T-helper 1 cell treated with Interleukin-12 subunit alpha and Interleukin-12 subunit beta and Interleukin-4 antibody, amounts not matched to agents 30 ng/mL and 1 ng/mL, for 36 hours (primary cell): Measurements from ENCODE around the gene GHDC. TPM values are rescaled to one million over a fixed set of nuclear protein-coding genes. Genes with fewer than 3 reads are reported as not detected.
"Not testable (repeated sequence)": the region's sequence is repeated elsewhere in the genome, so short reads cannot be mapped to it uniquely, and the experiment has no call there.

Experiments used
- intact Hi-C: fragments of 100-400 bp; cut with micrococcal nuclease; formaldehyde crosslinking; loops from one replicate; pipeline ENCODE4 v1.15.1; 2024
- total RNA-seq: library from RNA; stranded (reverse); gene quantifications from 2 replicates; pipeline ENCODE4 v1.2.3, GENCODE V29; 2022

GHDC gene
- total RNA-seq, 1 donor from 2014 or later: 17.2 TPM

DNA sequence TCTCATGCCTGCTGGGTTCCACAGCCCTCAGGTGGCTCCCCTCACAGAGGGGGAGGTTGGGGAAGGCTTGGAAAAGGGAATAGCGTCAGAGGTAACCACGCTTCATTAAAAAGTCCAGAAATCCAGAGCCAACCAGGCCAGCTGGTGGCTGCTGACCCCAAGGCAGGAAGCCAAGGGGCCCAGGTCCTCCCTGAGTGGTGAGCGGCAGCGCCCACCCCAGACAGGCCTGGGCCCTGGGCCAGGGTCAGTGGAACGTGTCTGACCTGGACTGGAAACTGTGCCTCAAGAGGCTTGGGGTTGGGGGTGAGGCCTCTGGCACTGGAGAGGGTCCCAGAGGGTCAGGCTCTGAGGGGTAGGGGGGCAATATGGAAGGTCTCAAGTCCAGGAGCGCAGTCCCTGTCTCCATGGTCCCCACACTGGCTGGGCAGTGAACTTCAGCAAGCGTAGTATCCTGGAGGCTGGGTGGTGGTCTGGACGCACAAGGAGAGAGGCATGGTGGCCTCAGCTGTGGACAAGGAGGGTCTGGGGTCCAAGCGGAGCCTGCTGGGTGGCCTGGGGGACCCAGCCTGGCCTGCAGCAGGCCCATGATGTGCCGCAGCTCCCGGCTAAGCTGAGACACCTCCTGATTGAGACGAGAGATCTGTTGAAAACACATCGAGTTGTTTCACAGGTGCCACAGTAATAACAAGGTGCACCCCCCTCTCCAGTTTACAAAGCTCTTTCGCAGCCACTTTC lies 34.3 kb downstream of the GHDC start:
- intact Hi-C loops: no loop called here

DNA sequence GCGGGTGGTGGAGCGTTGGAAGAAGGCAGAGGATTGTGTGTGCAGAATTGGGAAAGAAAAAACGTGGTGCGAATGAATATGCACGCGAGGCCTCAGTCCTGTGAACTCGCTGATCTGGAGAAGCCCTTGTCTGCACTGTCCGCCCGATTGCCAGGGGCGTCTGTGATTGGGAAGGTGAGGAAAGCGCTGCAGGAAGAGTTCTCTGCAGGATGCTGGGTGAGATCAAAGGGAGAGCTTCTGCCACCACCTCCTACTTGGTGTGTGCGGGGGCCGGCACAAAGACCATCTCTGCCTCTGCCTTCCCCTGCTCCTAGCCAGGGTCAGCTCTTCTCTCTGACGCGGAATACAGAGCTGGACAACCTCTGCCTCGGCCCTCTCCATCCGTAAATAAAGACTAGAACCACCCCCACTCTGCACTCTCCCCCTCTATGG lies 38.7 kb downstream of the GHDC start:
- intact Hi-C loops: loop anchor here (1.0 kb wide), 11 partner anchors 26 to 454 kb away; partner anchors contain the start of genes CNP, DHX58, DNAJC7 and GHDC

DNA sequence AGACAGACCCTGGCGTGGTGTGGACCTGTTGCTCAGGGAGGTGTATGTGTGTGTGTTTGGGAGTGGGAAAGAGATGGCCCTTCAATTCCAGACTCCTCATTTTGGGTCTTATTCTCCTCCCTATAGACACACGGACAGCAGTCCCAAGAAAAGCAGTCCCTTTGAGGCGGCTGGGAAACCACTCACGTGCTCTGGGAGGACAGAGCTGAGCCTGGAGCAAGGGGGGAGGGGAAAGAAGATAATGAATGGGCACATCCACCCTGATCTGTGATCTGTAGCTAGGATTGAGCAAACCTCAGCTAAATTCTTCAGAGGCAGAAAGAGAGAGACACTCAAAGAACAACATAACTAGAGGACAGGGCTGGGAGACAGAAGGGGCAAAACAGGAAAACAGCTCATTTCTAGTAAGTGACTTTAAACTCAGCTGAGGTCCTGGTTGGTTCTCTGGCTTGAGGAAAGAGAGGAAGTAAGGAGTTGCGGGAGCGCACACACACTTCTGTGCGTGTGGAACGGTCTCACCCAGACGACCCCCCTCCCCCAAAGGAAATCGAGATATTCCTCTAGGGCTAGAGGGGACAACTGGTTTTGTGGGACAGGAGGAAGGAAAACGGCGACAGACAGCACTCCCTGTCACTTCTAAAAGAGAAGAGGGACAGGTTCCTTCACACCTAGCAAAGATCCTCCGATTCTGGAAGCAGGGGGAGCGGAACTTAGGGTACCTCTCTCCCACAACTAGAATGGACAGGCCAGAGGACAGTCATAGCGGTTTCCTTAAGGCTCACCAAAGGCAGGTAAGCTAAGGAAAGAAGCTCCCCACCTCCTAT lies 40.2 kb downstream of the GHDC start:
- intact Hi-C loops: no loop called here

DNA sequence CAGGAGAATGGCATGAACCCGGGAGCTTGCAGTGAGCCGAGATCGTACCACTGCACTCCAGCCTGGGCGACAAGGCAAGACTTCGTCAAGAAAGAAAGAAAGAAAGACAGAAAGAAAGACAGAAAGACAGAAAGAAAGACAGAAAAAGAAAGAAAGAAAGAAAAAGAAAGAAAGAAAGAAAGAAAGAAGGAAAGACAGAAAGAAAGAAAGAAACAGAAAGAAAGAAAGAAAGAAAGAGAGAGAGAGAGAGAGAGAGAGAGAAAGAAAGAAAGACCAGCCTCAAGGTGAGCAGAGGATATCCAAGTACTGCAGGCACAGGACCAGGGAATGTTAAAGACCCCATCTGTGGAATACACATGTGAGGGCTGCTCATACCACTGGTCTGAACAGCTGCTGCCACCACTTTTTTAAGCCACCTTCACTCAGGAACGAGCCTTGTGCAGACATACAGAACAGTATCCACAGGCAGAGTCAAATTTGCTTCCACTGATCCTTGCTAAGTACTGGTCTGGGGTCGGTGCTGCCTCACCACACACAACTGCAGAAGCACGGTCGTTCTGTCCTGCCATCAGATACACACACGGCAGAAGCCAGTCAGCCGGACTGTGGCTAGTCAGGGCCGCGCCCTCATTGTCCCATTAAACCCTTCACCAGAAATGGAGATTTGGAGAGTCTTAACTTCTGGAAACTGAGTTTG lies 47.2 kb downstream of the GHDC start:
- intact Hi-C loops: no loop called here

DNA sequence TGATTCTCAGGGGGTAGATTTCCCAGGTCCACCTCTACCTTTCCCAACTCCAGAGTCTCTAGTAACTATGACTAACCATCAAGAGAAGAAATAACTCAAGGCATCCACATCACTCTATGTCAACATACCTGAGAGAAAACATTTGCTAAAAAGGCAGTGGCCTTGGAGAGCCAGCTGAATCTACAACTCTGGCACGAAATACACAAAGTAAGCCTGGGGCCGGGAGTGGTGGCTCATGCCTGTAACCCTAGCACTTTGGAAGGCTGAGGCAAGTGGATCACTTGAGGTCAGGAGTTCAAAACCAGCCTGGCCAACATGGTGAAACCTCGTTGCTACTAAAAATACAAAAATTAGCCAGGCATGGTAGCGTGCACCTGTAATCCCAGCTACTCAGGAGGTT lies 51.2 kb downstream of the GHDC start:
- intact Hi-C loops: not testable (repeated sequence)

DNA sequence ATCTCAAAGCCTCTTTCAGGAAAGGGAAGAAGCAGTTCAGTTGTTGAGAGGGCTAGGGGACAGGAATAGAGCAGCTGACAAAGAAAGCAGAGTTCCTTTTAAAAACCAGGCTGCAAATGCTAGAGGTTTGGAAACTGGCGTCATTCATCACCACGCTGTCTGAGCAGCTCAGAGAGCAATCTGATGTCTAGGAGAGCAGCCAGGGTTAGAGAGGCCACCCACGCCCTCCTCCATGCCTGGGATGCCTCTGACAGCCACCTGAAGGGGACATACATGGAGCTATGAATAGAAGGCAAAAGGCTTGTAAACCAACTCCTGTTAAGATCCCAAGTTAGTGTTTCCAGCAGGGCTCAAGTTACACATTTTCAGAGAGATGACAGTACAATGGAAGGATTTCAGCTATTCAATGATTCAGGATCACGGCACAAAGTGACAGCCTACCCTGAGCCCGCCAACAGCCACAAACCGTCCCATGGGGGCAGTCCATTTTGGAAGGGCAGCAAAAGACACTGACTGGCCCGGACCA lies 51.9 kb downstream of the GHDC start:
- intact Hi-C loops: no loop called here

DNA sequence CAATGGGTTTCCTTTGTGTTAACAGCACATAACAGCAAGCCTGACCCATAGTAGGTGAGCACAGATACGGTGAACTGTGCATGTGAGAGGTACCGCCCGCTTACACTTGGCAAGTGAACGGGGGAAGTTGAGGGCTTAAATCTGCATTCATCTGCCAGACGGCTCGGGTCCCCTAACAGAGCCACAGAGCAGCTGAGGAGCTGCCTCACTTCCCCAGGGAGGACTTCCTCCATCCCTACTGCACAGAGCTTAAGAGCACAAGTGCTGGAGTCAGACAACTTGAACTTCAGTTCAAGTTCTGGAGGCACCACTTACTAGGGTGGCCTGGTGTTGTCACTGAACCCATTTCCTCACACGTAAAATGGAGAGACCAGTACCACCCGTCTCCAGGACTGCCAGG lies 52.9 kb downstream of the GHDC start:
- intact Hi-C loops: no loop called here

DNA sequence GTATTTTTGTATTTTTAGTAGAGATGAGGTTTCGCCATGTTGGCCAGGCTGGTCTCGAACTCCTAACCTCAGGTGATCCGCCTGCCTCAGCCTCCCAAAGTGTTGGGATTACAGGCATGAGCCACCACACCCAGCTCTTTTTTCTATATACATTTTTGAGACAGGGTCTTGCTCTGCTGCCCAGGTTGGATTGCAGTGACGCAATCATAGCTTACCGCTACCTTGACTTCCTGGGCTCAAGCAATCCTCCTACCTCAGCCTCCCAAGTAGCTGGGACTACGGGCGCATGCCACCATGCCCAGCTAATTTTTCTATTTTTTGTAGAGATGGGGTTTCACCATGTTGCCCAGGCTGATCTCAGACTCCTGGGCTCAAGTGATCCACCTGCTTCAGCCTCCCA lies 53.6 kb downstream of the GHDC start:
- intact Hi-C loops: not testable (repeated sequence)

Other genes starting within 250 kb of the GHDC start
- 98.4 and 99.3 TPM in 2 replicates for gene CNP, start 227.7 kb downstream of the GHDC start, total RNA-seq
- 103 and 119 TPM in 2 replicates for gene DNAJC7, start 177.1 kb downstream of the GHDC start, total RNA-seq
- gene NKIRAS2, start 174.4 kb downstream of the GHDC start, total RNA-seq: 29.1 and 29.4 TPM in 2 replicates
- 0.10 TPM in 2 replicates for gene C17orf113, start 143.9 kb downstream of the GHDC start, total RNA-seq
- not detected in 2 replicates for gene ZNF385C, start 96.0 kb downstream of the GHDC start, total RNA-seq
- 76.9 and 80.6 TPM in 2 replicates for gene DHX58, start 81.8 kb downstream of the GHDC start, total RNA-seq
- gene KAT2A, start 73.1 kb downstream of the GHDC start, total RNA-seq: 38.1 and 38.9 TPM in 2 replicates
- not detected in 2 replicates for gene HSPB9, start 71.7 kb downstream of the GHDC start, total RNA-seq
- 99.0 and 107 TPM in 2 replicates for gene RAB5C, start 39.5 kb downstream of the GHDC start, total RNA-seq
- gene KCNH4, start 13.4 kb downstream of the GHDC start, total RNA-seq: 0.41 and 0.59 TPM in 2 replicates
- gene HCRT, start 9.0 kb downstream of the GHDC start, total RNA-seq: 0.39 TPM in 1 of 2 replicates, not detected in the other
- gene STAT5B, start 81.9 kb upstream of the GHDC start, total RNA-seq: 156 TPM in 2 replicates
- gene STAT5A, start 94.0 kb upstream of the GHDC start, total RNA-seq: 160 and 170 TPM in 2 replicates
- 230 and 240 TPM in 2 replicates for gene STAT3, start 193.9 kb upstream of the GHDC start, total RNA-seq
- 1.9 TPM in 2 replicates for gene CAVIN1, start 228.8 kb upstream of the GHDC start, total RNA-seq